T1000 (cell line): ENCODE data around the gene DERL2.
"Not testable (repeated sequence)": the region's sequence is repeated elsewhere in the genome, so short reads cannot be mapped to it uniquely, and the experiment has no call there.

ENCODE experiments used
- DNase-seq: peaks from one replicate; lab custom pipeline; 2025; ENCODE audit warnings: mixed read lengths; lab: John Stamatoyannopoulos, UW

The DERL2 gene

DNA sequence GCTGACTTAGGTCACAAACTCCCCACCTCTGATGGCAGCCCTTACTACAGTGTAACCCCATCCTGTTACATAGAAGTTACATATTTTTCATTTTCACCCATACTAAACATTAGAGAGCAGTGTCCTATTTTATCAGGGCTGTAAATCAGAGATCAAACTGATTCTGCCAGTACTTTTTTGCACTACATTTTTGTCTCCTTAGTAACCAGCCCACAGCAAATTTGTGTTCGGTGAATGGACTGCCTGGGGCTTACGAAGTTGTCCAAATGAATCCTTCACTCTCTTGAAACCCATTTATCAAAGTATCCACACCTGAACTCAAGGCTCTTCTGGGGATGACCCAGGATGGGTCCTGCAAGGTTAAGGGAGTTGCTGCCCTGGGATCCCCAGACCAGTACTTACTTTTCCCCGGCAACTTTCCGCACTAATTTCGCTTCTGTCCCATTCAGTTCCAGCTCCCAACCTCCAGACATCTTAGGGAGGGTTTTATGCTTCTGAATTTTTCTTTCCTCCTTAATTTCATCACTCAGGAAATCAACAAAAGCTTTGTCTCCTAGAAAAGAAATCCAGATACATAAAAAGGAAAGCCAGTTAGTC is 48.2 kb downstream of the DERL2 start:
- DNase-seq, result peak; percentile 24

DNA sequence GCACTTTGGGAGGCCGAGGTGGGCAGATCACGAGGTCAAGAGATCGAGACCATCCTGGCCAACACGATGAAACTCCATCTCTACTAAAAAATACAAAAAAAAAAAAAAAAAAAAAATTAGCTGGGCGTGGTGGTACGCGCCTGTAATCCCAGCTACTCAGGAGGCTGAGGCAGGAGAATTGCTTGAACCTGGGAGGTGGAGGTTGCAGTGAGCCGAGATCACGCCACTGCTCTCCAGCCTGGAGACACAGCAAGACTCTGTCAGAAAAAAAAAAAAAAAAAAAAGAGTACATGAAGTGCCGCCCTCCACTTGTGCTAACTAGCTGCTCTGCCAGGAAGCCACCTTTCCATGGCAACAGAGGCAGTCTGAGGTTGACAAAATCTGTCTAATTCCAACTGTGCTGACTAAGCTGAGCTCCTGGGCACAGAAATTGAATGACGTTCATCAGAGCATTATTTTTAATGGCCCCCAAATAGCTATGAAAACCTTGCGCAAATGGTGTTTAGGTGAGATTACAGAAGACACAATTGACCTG is 50.1 kb downstream of the DERL2 start:
- not testable (repeated sequence) for DNase-seq

DNA sequence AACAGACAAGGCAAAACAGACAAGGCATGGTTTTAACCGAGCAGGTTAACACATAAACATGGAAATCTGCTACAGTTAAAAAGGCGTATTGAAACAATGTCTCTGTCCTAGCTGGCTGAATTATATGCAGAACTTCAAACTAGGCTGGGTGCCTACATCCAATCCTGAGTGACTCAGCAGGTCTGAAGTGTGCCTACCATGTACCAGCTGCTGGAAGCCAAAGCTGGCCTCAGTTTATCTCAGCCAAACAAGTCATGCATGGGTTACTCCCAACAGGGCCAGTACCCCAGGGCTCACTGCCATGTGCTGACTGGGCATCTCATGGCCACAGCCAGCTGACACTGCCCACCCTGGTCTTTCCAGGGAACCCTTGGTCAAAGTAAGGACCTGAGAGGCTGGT is 51.0 kb downstream of the DERL2 start:
- no peak for DNase-seq

- no peak for DNase-seq
Measured at GRCh38 chr17:5431949-5432556, 53.9 kb downstream of the DERL2 start.

GRCh38 chr17:5431234-5431633 is 54.7 kb downstream of the DERL2 start:
- not testable (repeated sequence) for DNase-seq

GRCh38 chr17:5430413-5430999 is 55.5 kb downstream of the DERL2 start:
- DNase-seq, result no peak

- no peak for DNase-seq
Measured at GRCh38 chr17:5429191-5429887, 56.6 kb downstream of the DERL2 start.

- no peak for DNase-seq
Measured at GRCh38 chr17:5425826-5426225, 60.2 kb downstream of the DERL2 start.

GRCh38 chr17:5424909-5425308 is 61.1 kb downstream of the DERL2 start:
- no peak for DNase-seq

GRCh38 chr17:5422505-5422904 is 63.5 kb downstream of the DERL2 start:
- no peak for DNase-seq
